Right lobe of liver (tissue), 4 donors: ENCODE measurements around the gene KCNJ8.

Experiments
- CTCF ChIP-seq, 4 donors: fragments of 200-600 bp in 3 of 4; fragments of 450-650 bp in 1 of 4; IDR thresholded peaks; one replicate each; pipeline versions ENCODE4 v1.5.1 to v1.8.0; 2016 to 2022; ENCODE audit warnings: antibody characterized with exemption in 4 of 4, mild to moderate bottlenecking in 2 of 4
- POLR2A ChIP-seq: fragments of 450-650 bp; IDR thresholded peaks from one replicate; pipeline ENCODE4 v1.6.1; 2017; ENCODE audit warnings: antibody characterized with exemption, mild to moderate bottlenecking
- donor health status: DM: no; HTN: no; CAD: no.
- donor health status: DM: no; HTN: no; CAD: no.
- donor health status: DM: no; HTN: yes; CAD: no.

- TF ChIP-seq CTCF (IDR thresholded peaks at IDR 0.05), result no peak
- no peak for TF ChIP-seq POLR2A
These were observed 13.8 kb upstream of the KCNJ8 start for GRCh38 chr12:21788089-21788983.
